Stimulated activated CD4-positive, alpha-beta T cell treated with anti-CD3 and anti-CD28 coated beads, Interleukin-12 subunit alpha, Interleukin-12 subunit beta, amount 100 ng/mL, for 24 hours (primary cell): ENCODE results near the gene PARPBP.
"Not testable (repeated sequence)": the region's sequence is repeated elsewhere in the genome, so short reads cannot be mapped to it uniquely, and the experiment has no call there.

ENCODE experiments used
- DNase-seq, 2 experiments: peaks; one replicate each; pipeline ENCODE4 v3.0.0-alpha.2; 2020; ENCODE audit warnings: low read depth in 2 of 2

The PARPBP gene, protein sequence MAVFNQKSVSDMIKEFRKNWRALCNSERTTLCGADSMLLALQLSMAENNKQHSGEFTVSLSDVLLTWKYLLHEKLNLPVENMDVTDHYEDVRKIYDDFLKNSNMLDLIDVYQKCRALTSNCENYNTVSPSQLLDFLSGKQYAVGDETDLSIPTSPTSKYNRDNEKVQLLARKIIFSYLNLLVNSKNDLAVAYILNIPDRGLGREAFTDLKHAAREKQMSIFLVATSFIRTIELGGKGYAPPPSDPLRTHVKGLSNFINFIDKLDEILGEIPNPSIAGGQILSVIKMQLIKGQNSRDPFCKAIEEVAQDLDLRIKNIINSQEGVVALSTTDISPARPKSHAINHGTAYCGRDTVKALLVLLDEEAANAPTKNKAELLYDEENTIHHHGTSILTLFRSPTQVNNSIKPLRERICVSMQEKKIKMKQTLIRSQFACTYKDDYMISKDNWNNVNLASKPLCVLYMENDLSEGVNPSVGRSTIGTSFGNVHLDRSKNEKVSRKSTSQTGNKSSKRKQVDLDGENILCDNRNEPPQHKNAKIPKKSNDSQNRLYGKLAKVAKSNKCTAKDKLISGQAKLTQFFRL

DNA sequence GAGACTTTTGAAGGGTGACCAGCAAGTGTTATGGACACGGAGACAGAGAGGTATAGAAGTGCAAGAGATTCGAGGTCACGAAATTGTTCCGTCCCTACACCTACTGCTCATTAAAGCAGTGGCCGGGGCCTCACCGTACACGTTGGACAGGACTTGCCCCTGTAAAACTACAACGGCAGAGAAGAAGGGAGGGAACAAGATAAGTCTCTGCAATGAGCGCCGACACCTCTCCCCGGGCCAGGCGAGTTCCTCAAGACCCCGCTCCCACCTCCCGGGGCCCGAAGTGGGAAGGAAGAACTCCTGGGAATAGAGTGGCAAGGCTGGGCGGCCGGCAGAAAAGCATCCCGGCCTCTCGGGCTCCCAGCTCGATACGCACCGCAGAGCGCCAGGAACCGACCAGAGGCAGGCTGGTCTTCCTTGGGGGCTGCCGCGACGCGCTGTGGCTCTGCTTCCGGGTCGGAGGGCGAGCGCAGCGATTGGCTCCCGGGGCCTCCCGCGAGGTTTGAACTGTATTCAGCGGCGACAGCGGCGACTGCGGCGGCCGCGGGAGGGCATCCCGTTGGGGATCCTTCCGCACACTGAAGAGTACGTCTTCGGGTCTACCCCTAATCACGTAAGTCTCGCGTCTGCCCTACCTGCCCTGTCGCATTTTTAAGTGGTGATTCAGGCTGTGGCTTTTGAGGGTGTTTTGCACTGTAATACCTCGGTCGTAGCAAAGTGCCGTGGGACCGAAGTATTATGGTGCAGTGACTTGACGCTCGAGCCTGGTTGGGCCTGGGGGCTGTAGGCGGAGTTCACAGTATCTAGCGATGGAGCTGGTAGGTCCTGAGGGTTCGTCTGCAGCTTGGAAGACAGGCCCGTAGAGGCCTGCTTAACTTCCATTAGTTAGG is at the start of gene PARPBP, which contains the start of gene NUP37:
TSS of gene PARPBP (plus strand) at position 510 of the 890 bp plus-strand sequence. CDS start 3,706 bp downstream, outside the sequence.
TSS of gene NUP37 (minus strand) at position 441 of the 890 bp plus-strand sequence. CDS start 1,596 bp downstream, outside the sequence.
- peak; percentile 81 to 84 for DNase-seq

DNA sequence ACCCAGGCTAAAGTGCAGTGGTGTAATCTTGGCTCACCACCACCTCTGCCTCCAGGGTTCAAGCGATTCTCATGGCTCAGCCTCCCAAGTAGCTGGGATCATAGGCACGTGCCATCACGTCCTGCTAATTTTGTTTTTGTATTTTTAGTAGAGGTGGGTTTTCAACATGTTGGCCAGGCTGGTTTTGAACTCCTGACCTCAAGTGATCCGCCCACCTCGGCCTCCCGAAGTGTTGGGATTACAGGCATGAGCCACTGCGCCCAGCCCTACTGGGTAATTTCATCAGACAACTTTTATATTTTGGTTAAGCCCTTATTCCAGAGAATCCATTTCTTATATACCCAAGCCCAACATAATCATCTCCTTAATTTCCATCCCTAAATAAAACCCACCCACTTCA is 47.9 kb upstream of the PARPBP start:
- not testable (repeated sequence) for DNase-seq

DNA sequence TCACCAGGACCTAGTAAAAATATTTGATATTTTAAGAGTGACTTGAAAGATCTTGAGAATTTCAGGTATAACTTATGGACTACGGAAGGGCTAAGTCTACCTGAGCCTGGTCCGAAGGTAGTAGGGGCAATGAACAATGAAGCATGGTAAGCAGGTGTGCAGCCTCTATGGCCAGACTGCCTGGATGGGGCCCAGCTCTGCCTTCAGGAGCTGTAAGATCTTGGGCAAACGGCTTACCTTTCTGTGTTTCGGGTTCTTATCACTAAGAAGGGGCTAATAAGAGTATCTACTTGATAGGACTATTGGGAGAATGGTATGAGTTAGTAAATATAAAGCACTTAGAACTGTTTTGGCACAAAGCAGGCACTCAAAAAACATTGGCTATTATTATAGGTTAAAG is 39.1 kb upstream of the PARPBP start:
- no peak for DNase-seq

DNA sequence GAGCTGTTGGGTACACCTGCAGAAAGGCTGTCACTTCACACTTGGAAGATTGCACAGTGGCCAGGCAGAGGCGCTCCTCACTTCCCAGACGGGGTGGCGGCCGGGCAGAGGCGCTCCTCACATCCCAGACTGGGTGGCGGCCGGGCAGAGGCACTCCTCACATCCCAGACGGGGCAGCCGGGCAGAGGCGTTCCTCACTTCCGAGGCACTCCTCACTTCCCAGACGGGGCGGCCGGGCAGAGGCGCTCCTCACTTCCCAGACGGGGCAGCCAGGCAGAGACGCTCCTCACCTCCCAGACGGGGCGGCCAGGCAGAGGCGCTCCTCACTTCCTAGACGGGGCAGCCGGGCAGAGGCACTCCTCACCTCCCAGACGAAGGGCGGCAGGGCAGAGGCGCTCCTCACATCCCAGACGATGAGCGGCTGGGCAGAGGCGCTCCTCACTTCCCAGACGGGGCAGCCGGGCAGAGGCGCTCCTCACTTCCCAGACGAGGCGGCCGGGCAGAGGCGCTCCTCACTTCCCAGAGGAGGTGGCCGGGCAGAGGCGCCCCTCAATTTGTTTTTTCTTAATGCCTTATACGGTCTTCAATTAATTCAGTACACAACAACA is 30.7 kb upstream of the PARPBP start:
- DNase-seq = not testable (repeated sequence)

DNA sequence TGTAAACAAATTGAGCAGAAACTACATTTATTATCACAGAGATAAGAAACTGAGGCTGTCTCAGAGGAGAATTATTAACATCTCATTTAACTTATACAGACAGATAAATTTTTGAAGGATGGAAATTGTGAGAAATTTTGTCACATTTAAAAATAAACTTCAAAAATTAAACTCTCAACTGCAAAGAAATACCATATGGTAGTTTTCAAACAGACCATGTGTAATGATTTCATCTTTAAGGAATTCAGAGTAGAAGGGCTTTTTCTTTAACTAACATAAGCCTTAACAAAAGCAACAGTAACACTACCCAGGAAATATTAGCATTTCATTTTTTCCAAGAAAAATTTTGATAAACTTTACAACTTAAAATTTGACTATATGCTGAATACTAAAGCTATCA is 26.7 kb upstream of the PARPBP start:
- no peak for DNase-seq

DNA sequence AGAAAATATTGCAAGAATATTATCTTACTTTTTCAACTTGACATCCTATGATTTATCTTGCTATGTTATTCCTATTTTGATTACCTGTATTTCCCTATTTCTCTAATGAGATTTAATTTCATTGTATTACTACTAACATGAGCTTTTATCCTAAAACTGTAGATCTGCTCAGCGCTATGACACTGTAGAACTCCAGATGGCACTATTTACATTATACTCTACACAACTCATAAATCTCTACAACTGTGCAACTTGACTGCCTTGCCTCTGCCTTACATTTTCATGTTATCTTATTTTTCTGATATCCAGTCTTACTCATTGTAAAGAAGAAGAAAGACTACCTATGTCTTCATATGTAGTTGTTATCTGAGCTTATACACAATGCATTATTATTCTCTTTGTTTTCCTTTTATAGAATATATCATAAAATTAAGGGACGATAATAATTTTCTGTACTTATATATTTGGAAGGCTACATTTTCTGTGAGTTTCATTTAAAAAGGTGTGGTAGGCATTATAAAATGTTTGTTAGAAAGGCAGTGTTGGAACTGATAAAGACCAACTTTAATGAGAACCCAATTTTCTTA is 24.2 kb upstream of the PARPBP start:
- DNase-seq = no peak

DNA sequence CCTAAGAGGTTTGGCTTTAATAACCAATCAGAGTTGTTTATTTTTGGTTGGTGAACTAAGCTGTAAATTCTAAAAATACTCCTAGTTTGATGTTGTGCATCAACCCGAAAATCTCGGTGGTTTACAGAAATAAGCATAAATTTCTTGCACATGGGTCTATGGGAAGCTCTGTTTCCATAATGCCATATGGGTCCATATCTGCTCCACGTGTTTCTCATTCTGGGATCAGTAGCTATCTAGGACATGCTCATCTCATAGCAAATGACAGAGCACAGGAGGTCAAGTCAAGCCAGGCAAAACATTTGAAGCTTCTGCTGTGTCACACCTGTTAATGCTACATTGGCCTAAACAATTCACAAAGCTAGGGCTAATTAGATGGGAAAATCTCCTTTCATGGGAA is 23.1 kb upstream of the PARPBP start:
- DNase-seq = no peak

DNA sequence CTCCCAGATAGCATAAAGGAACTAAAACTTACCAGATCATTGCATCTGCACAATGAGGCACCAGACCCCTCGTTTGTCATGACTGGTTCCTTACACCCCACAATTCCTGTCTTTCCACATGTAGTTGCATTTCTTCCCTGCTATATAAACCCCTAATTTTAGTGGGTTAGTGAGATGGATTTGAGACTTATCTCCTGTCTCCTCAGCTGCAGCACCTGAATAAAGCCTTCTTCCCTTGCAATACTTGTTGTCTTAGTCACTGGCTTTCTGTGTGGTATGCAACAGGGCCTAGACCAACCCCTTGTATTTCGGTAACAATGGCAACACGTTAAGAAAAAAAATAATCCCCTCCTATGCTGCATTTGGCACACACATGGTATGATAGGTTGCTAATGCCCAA is 13.1 kb upstream of the PARPBP start:
- DNase-seq = no peak

DNA sequence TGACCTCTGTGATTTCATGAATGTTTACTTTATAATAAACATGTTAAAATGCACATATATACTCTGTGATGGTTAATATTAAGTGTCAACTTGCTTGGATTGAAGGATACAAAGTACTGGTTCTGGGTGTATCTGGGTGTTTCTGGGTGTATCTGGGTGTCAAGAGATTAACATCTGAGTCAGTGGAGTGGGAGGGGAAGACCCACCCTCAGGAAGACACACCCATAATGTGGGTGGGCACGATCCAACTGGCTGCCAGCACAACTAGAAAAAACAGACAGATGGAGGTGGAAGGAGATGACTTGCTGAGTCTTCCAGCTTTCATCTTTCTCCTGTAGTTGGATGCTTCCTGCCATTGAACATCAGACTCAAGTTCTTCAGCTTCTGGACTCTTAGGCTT is 12.0 kb upstream of the PARPBP start:
- DNase-seq = no peak

DNA sequence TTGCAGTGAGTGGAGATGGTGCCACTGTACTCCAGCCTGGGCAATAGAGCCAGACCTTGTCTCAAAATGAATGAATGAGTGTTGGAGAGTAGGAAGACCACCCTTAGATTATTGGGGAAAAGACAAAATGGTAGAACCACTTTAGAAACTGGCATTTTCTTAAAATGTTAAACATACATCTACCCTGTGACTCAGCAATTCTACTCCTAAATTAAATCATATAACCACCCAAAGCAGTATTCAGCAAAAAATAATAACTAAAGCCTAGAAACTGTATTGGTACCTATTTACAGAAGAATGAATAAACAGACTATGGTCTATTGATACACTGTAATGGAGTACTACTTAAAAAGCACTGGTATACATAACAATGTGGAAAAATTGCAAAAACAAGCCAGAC is 9.2 kb upstream of the PARPBP start:
- no peak for DNase-seq

DNA sequence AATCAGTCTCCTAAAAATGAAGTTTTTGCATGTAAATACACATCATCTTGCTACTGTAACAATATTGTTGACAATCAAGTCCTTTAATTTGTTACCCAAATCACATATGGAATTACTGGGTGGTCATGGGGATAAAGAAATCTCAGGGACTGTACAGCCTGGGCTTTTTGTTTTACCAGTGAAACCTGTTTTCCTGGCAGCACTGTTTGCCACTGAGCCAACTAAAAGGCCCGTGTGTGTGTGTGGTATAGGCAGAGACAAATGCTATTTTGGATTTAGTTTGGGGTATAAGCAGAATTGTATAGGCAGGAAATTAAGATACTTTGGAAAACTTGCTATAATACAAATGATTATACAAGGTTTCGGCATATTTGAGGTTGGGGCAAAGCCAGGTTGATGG is 5.8 kb upstream of the PARPBP start:
- DNase-seq = no peak

DNA sequence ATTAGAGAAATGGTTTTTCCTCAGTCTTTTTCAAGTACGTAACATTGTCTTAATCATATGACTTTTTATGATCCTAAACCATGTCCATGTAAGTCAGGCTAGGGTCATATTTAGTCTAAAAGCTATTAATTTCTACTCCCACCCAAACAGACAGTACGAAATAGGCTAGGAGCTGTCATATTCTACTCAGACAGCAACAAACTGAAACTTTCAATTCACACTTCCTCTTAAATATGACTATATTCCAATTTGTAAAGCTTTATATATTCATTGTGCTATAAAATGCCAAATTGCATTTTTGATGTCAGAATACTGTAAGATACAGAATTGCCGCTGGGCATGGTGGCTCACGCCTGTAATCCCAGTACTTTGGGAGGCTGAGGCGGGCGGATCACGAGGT is 3.6 kb upstream of the PARPBP start:
- no peak for DNase-seq

DNA sequence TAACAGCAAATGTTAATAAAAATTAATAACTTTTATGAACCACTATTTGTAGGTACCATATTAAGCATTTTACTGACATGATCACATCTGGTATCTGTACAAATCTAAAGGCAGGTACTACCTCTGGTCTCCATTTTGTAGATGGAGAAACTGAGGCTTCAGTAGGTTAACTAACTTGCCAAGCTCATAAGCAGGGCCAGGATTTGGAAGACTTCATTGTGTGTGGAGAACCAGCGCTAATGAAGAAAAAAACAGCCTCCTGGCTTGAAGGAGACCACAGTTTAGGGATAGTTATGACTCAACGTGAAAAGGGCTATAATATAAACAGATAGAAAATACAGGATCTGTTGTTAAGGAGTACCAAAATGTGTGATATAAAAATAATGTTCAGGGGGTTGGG is 1.1 kb upstream of the PARPBP start:
- no peak for DNase-seq

DNA sequence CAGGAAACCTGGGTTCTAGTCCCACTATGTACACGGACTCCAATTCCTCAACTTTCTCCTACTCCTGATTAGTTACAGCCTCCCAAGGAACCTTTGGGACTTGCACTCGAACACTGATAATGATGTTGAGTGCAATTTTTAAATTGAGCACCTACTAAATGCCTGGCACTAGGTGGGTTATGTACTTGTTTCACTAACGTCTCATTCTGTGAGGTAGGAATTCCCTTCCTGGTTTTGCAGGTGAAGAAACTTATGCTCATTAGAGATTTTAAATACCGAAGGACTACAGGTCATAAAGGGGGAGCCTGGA is 536 bp downstream of the PARPBP start:
- no peak for DNase-seq

DNA sequence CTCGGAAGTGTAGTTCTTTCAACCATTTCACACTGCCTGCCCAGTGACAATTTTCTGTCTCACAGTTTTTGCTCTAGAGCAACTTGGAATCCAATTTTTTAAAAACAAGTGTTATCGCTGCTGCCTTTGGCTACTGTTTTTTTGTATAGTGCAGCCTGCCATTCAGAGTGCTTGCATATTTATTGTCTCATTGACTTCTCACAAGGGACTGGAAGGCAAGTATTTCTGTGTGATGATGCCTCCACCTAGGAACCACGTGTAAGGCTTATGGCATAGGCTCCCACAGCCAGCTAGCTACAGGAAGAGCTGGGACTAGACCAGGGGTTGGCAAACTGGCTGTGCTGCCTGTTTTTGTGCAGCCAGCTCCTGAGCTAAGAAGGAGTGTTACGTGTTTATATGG is 903 bp downstream of the PARPBP start:
- no peak for DNase-seq

DNA sequence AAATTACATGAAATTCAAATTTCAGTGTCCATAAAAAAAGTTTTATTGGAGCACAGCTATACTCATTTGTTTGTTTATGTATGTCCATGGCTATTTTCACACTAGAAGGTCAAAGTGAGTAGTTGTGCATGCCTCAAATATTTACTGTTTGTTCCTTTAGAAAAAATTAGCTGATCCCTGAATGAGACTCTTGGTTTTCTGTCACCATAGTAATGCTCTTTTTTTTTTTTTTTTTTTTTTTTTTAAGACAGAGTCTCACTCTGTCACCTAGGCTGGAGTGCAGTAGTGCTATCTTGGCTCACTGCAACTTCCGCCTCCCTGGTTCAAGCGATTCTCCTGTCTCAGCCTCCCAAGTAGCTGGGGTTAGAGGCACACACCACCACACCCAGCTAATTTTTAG is 1.3 kb downstream of the PARPBP start:
- DNase-seq = not testable (repeated sequence)

DNA sequence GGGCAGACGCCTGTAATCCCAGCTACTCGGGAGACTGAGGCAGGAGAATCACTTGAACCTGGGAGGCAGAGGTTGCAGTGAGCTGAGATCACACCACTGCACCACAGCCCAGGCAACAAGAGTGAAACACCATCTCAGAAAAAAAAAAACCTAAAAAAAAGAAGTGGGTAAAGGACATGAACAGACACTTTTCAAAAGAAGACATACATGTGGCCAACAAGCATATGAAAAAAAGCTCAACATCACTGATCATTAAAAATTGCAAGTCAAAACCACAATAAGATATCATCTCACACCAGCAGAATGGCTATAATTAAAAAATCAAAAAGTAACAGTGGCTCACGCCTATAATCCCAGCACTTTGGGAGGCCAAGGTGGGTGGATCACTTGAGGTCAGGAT is 10.7 kb downstream of the PARPBP start:
- DNase-seq = not testable (repeated sequence)

DNA sequence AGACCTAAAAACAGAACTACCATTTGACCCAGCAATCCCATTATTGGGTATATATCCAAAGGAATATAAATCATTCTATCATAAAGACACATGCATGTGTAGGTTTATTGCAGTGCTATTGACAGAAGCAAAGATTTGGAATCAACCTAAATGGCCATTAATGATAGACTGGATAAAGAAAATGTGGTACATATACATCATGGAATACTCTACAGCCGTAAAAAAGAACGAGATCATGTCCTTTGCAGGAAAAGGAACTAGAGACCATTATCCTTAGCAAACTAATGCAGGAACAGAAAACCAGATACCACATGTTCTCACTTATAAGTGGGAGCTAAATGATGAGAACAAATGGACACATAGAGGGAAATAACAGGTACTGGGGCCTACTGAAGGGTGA is 11.5 kb downstream of the PARPBP start:
- not testable (repeated sequence) for DNase-seq

DNA sequence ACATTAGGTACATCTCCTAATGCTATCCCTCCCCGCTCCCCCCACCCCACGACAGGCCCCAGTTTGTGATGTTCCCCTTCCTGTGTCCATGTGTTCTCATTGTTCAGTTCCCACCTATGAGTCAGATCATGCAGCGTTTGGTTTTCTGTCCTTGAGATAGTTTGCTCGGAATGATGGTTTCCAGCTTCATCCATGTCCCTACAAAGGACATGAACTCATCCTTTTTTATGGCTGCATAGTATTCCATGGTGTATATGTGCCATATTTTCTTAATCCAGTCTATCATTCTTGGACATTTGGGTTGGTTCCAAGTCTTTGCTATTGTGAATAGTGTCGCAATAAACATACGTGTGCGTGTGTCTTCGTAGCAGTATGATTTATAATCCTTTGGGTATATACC is 17.6 kb downstream of the PARPBP start:
- not testable (repeated sequence) for DNase-seq

DNA sequence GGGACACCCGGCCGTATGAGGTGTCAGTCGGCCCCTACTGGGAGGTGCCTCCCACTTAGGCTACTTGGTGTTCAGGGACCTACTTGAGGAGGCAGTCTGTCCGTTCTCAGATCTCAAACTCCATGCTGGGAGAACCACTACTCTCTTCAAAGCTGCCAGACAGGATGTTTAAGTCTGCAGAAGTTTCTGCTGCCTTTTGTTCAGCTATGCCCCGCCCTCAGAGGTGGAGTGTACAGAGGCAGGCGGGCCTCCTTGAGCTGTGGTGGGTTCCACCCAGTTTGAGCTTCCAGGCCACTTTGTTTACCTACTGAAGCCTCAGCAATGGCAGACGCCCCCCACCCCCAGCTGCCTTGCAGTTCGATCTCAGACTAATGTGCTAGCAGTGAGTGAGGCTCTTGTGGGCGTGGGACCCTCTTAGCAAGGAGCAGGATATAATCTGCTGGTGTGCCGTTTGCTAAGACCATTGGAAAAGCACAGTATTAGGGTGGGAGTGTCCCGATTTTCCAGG is 22.9 kb downstream of the PARPBP start:
- DNase-seq = not testable (repeated sequence)

DNA sequence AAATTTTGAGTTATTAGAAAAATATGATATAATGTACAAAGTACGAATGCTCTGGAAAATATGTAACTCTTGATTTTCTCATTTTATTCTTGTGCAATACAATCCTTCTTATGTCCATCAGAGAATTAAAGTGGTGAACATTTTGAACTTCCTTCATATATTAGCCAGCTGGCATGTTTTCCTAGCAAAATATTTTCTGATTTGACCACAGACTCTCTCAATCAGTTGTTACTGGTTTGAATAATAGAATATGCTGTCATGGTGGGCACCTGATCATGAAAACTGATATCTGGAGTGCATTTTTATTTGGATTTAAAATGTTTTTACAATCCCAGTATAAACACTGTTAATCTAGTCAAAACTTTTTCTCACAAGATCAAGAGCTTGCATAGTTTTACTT is 24.2 kb downstream of the PARPBP start:
- no peak for DNase-seq
